Omental fat pad (tissue), 4 donors: ENCODE measurements around the gene MRGPRF. TPM values are rescaled to one million over a fixed set of nuclear protein-coding genes. Genes with fewer than 3 reads are reported as not detected.

Experiments
- ATAC-seq: fragments of 150-250 bp; one replicate; pipeline ENCODE4 v1.9.1; 2016; ENCODE audit warnings: mild to moderate bottlenecking, moderate library complexity; ENCODE audit not compliant: low FRiP score
- DNase-seq: peaks from one replicate; pipeline ENCODE4 v3.0.0-alpha.2; 2019; ENCODE audit warnings: low spot score
- total RNA-seq, 4 donors: library from RNA; depleted of rRNA; stranded (reverse); fragments of >200 nt; gene quantifications; one replicate each; pipeline ENCODE4 v1.1.0, GENCODE V29; 2016
- TF ChIP-seq, protein P1 (sequence below), 3 donors: fragments of 450-650 bp; IDR thresholded peaks; one replicate each; pipeline ENCODE4 v1.5.1; 2016 to 2017; ENCODE audit warnings: antibody characterized with exemption in 3 of 3, mild to moderate bottlenecking in 3 of 3, moderate library complexity in 2 of 3

MRGPRF gene
- total RNA-seq, 4 donors from 2014 or later: 27.8 to 59.4 (median 54.5) TPM

- no peak for DNase-seq
- no peak for ATAC-seq
- TF ChIP-seq, protein P1, sequence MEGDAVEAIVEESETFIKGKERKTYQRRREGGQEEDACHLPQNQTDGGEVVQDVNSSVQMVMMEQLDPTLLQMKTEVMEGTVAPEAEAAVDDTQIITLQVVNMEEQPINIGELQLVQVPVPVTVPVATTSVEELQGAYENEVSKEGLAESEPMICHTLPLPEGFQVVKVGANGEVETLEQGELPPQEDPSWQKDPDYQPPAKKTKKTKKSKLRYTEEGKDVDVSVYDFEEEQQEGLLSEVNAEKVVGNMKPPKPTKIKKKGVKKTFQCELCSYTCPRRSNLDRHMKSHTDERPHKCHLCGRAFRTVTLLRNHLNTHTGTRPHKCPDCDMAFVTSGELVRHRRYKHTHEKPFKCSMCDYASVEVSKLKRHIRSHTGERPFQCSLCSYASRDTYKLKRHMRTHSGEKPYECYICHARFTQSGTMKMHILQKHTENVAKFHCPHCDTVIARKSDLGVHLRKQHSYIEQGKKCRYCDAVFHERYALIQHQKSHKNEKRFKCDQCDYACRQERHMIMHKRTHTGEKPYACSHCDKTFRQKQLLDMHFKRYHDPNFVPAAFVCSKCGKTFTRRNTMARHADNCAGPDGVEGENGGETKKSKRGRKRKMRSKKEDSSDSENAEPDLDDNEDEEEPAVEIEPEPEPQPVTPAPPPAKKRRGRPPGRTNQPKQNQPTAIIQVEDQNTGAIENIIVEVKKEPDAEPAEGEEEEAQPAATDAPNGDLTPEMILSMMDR (IDR thresholded peaks at IDR 0.05): no peak
Observed at GRCh38 chr11:68979931-68980775, 32.9 kb downstream of the MRGPRF start.

- ATAC-seq (no peak), DNase-seq (no peak)
- TF ChIP-seq, protein P1 (IDR thresholded peaks at IDR 0.05): no peak
Observed at GRCh38 chr11:68978931-68979594, 34.0 kb downstream of the MRGPRF start.

GRCh38 chr11:68978626-68978930 is 34.5 kb downstream of the MRGPRF start:
- TF ChIP-seq, protein P1 (IDR thresholded peaks at IDR 0.05): no peak
- ATAC-seq (no peak), DNase-seq (no peak)

- TF ChIP-seq, protein P1 (IDR thresholded peaks at IDR 0.05): no peak
- DNase-seq: no peak
- no peak for ATAC-seq
Observed at GRCh38 chr11:68977781-68978625, 35.0 kb downstream of the MRGPRF start.

GRCh38 chr11:68976563-68976962 is 36.5 kb downstream of the MRGPRF start:
- TF ChIP-seq, protein P1 (IDR thresholded peaks at IDR 0.05): no peak
- ATAC-seq (no peak), DNase-seq (no peak)

DNA sequence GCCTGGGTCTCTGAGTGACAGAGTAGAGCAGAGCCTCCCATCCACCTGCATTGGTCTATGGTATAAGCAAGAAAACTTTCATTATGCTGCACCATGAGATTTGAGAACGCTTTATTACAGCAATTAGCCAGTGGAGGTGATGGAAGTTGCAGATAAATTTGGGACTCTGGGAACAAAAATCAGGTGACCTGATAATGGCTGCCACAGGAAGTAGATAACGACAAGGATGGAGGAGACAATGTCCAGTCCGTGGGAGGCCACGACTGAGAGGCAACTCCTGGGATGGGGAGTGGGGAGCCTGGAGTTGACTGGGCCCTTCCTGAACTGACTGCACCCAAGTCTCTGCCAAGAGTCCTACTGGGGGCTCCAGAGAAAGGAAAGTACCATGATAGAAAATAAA is 37.0 kb downstream of the MRGPRF start:
- TF ChIP-seq, protein P1 (IDR thresholded peaks at IDR 0.05): no peak
- ATAC-seq (no peak), DNase-seq (no peak)
